GM18517 (cell line): ENCODE measurements around the gene PLXDC2.

ENCODE experiments used
- ATAC-seq: cut with Tn5 transposase; IDR thresholded peaks from one replicate; pipeline ENCODE4 v1.9.1; 2021; ENCODE audit warnings: mild to moderate bottlenecking, moderate library complexity; ENCODE audit not compliant: unreplicated experiment

PLXDC2 gene

DNA sequence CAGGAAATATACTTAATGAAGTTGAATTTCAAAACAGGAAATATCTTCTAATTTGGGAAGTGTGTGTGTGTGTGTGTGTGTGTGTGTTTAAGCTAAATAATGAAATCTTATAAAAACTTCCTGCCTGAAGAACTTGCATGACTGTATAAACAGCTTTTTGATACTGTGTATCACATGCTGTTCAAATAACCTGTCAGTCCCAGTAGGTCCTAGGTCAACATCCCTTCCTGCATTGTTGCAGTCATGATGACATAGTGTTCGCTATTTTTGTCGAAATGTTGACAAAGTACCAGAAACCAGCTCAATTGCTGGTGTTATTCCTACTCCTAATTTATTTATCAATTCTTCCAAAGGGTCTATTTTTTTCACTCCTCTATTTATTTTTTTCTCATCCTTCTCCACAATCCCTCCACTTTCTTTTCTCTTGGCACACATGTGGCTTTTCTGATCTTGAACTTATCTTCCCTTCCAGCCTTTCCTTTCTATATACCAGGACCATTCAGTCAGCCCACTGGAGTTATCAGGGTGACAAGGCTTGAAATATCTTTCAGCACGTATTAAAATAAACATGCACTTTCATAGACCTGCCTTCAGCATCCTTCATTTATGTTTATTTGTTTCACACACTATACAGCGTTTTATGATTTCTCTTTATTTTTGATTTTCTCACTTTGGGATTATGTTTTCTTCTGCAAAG lies 115.8 kb downstream of the PLXDC2 start:
- no peak for ATAC-seq

DNA sequence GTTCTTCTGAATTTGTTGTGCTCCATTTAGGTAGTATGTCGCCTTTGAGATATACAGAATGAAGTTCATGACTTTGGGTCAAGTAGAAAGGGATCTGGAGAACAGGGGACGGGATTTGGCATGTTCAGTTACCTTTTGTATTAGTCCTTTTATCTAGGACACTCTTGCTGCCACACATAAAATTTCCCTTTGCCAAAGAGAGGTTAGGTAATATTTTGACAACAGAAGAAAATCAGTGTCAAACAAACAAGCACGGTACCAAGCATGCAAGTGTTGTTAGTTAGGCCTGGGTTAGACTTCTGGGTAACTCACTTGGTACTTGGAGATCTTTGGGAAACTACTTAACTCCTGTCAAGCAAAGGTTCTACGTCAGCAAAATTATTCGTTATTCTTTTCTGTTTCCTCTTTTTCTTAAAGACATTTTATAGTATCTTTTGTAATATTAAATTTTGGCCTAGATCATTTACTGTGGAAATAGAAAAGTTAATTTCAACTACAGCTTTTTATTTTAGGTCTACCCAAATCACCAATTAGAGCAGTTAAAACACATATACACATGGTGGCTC lies 116.7 kb downstream of the PLXDC2 start:
- ATAC-seq = no peak

DNA sequence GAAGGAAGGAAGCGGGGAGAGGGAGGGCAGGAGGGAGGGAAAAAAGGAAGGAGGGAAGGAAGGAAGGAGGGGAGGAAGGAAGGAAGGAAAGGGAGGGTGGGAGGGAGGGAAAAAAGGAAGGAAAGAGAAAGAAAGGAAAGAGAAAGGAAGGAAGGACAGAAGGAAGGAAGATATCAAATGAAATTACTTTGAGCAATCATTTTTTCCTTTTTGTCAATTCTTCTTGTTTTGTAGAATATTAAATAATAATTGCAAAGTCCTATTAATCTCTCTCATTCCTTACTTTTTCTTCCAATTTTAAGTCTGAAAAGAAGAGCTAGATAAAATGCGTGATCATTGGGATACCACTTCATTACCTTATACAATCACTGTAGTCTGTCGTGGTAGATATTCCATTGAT lies 117.5 kb downstream of the PLXDC2 start:
- ATAC-seq = no peak

DNA sequence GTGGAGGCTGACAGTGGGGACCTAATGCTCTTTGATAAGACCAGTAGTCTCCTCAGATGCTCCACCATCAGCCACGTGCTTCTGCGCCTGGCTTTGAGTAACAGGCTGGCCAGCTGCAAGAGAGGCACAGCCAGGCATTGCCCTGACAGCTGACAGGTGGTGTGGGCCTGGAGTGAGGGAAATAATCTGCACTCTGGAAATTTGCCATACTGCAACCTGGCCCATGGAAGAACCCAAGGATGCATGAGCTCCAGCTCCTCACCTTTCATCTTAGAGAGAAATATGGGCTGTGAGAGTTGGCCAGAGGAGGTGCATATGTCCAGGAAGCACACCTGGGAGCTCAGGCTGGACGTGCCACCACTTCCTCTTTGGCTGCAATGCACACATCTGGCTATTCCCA lies 118.9 kb downstream of the PLXDC2 start:
- ATAC-seq = no peak

DNA sequence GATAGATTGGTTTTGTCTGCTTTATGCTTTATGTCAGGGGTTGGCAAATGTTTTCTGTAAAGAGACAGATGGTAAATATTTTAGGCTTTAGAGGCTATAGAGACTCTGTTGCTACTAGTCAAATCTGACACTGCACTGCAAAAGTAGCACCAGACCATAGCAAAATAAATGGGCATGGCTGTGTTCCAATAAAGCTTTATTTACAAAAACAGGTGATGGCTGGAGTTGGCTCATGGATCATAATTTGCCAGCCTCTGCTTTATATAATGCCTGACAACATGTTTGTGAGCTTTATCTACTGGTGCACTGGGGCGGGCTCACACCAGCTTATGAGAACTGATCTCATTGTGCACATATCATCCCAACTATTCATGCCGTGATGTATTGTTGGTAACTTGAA lies 120.1 kb downstream of the PLXDC2 start:
- no peak for ATAC-seq

DNA sequence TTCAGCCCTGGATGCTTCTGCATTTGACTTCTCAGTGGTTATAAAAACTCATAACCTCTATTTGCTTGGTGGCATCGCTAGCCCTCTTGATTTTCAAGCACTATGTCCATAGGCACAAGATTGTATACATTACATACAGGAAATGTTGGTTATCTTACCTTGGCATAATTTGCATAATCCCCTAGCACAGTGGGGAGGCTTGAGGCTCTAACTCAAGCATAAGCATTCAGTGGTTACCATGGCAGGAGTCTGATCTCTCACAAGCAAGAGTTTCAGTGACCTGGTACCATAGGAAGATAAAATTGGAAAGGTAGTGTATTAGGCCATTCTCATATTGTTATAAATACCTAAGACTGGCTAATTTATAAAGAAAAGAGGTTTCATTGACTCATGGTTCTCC lies 121.8 kb downstream of the PLXDC2 start:
- no peak for ATAC-seq

DNA sequence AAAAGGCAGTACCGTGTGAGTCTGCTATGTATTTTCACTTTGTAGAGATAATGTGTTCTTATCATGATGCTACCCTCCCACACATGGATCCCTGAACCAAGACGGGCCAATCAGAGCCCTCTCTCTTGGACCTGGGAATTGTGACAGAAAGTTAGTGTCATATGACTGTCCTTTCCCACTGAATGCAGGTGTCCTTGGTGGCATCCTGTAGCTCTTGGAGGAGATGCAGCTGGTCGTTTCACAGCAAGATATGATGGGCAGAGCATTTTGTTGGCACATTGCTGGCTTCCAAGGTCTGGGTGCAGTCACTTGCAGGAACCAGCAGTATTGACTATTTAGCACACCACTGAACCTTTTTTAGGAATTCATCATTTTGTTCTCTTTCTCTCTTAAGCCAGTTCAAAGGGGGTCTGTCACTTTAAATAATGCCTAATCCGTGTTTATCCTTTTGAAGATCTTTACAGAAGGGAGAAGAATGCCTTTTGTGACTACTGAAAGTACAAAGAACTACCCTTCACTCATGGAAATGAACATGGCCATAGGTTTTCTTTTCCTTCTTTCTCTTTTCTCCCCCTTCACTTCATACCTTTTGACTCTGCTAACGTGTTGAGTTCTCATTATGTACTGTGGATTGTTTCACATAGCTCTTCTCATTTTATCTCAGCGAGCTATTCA lies 125.1 kb downstream of the PLXDC2 start:
- ATAC-seq = no peak

DNA sequence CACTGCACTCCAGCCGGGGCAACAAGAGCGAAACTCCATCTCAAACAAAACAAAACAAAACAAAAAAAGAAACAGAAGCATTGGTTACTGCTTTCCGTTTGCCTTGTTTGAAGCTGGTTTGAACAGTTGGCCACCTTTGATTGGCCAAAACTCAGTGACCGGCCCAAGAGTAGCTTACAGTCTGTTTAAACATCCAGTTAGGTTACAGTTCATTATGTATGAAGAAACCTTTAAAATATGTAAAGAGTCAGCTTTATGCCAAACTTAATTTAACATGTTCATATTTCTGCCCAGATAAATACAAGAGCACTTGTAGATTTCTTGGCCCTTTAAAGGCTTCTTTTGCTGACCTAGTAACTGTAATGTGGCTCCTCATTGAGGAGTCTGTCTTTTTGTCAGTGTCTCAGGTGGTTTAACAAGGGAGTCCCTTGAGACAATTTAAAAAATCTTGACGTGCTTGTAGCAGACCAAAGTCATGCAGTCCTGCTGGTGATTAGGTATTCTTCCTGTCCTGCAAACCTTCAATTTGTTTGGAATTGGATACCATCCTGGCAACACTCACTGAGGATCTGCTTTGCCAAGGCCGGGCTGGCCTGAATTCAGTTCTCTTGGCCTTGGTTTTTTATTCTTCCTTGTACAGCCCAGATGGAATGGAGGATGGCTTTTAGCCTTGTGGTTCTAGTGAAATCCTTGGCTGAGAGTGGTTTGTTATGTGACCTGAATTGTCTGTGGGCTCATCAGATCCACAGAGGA lies 128.9 kb downstream of the PLXDC2 start:
- no peak for ATAC-seq

DNA sequence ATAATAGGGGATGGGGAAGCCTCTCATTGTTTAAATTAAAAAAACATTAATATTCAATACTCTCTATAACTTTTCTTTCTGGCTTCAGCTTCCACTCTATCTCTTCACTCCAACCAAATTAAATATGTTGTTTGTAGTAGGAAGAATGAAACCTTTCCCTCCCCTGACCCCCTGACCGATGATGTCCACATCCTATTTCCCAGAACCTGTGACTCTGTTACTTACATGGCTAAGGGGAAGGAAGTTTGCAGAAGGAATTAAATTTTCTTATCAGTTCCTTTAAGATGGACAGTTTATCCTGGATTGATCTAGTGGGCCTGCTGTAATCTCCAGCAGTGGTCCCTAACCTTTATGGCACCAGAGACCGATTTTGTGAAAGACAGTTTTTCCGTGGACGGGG lies 130.0 kb downstream of the PLXDC2 start:
- ATAC-seq = no peak

DNA sequence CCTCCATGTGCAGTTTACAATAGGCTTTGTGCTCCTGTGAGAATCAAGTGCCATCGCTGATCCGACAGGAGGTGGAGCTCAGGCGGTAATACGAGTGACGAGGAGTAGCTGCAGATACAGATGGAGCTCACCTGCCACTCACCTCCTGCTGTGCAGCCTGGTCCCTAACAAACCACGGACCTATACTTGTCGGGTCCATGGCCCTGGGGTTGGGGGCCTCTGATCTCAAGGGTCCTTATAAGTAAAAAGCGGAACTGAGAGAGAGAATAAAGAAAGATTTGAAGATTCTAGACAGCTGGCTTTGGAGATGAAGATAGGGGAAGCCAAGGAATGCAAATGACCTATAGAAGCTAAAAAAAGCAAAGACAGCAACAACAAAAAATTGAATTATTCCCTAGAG lies 130.6 kb downstream of the PLXDC2 start:
- ATAC-seq = no peak

DNA sequence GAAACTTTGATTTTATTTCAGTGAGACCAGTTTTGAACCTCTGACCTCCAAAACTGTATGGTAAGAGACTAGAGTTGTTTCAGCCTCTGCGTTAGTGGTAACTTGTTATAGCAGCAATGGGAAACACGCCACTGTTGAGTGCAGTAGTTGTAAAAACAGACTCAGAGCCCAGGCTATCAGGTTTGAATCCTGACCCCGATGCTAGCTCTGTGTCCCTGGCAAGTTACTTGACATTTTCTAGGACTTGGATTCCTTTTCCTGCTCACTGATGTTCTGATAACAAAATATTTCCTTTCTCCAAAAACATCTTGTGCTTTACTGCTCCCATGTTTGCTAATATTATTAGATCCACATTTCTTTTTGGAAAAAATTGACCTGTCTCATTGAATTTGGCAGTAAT lies 131.0 kb downstream of the PLXDC2 start:
- ATAC-seq = no peak

DNA sequence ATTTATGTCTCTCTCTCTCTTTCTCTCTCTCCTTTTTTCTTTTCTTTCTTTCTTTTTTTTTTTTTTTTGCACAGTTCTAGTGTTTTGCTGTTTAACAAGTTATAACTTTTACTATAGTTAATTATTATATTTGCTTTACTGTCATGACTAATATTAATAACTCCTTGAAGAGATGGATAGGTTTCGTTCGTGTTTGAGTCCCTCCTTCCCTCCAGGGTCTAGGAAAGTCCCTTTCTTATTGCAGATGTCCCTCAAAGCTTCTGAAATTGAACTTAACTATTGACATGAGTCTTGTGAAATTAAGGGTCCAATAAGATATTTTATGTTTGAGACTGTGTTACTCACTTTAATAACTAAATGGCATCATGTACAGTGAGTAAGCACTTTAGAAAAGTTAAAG lies 131.4 kb downstream of the PLXDC2 start:
- ATAC-seq = no peak

DNA sequence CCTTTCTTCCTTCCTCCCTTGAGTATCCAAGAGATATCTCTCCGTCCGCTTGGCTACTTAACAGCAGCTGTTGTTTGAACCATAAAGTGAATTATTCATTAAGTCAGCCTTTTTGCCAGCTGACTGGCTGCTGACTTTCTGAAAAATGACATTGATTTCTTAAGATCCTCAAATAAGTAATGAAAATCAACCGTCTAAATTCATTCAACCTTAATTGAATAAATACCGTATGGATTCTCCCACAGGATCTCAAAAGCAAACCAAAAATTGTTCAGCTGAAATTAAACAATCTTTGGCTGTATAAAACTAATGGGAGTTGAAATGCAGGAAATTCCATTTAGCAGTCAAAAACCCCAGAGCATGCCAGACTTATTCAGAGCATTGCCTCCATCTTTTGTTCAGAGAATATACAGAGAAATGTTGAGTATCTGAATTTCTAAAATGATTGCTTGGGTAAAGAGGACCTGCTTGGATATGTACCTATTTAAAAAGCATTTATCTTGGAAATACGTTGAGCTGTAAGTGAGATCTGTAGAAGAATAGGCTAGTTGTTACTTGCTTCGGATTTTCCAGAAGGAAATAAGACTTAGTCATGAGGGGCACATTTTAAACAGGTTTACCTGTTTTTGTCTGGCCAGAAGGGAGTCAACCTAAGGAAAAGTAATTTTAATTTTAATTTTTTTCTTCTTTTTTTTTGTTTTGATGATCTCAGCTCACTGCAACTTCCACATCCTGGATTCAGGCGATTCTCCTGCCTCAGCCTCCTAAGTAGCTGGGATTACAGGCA lies 136.2 kb downstream of the PLXDC2 start:
- ATAC-seq = no peak

DNA sequence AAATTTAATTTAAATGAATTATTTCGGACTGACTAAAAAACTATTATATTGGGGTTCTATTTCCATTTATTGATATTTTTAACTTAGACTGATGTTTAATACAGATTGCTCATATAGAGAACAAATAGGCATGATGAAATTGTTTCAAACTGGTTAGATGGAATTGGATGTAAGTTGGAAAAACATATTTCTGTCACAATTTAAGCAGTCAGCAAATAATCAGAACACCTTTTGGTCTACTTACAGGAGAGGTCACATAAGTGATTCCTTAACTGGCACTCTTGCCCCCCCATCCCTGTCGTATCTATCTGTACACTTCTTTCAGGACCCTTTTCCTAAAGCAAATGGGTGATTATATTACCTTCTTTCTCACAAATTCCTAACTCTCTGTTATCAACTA lies 138.4 kb downstream of the PLXDC2 start:
- ATAC-seq = no peak

DNA sequence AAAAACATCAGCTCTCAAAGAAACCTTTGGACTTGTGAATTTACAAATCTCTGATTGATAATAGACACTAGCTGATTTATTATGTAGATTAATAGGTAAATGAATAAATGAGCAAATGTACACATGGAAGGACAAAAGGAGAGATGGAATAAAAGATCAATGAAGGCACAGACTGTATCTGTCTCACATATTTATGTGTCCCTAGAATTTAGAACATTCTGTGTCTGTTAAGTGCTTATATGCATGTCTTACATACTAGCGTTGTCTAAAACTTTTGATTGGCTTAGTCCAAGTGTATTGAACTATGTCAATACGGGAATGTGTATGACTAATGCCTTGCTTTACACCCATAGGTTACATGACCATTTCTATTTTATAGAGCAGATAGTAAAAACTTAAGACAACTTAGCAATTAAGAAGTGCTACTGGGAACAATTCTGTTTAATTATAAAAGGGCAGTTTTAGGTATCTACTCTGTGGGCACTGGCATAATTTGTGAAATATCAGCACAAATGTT lies 140.3 kb downstream of the PLXDC2 start:
- ATAC-seq = no peak

DNA sequence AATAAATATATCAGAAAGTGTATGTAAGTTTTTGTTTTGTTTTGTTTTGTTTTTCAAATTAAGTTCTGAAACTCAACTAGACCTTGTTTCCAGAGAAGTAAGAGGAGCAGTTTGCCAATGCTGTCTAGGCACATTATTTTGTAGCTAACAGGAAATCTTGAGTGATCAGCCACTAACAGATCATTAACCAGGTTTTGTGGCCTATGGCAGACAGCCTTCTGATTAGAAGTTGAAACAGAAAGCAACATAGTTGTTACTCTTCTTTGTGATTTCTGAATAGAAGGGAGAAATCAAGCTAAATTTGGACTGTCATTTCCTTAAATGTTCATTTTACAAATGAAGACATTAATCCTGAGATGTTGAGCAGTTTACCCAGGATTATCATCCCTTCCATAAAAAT lies 142.6 kb downstream of the PLXDC2 start:
- peak; percentile 99 for ATAC-seq

DNA sequence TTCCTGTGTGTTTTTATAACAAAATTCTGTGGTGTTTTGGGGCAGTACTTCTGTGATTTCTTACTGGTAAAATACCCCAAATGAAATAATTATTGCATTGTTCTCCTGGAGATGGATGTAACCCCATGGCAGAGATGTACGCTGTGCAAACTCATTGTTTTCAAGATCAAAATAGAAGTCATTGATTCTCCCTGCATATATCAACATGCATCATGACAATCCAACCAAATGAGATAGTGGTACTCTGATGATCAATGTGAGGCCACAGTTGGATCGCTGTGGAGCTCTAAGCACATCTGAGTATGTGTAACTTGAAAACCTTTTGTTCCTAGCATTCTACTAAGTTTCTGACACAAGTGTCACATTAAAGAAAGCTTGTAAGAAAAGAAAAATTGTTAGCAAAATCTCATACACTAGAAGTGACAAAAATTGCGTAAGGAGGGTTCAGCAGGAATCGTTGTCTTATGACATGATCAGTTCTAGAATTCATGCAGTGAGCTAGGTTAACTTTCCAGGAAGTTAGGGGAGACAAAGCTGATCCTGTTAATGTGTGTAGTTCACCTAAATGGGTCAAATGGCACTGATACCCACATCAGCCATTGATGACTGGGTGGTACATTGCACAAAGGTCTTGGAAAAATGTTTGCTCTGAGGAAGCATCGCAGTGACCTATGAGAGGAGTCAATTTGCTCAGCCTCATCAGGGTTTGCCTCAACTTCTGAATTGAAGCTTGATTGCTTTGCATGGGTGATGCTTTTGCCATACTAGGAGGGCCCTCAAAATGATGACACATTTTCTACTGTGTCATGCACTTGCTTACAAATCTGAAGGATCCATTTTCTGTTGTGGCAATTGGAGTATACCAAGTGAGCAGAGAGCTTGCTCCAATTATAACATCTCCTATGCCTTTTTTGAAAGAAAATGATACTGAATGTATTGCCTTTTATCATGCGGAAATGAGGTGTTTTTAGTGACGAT lies 145.1 kb downstream of the PLXDC2 start:
- no peak for ATAC-seq

DNA sequence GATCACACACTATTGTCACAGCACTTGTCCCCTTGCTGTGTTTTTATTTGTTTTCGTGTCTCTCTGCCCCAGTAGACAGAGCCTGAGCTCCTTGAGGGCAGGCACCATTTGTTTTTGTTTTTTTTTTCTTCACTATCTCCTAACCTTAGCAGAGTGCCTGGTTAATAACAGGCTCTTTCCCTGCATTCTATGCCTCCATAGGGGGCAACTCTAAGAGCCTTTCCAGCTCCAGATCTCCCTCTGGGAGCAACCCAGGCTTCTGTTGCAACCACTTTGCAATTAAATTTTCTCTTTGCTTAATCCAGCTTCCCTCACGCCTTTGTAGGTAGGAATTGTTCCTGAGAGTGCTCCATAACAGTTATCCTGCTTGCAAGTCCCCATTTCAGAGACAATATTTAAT lies 148.4 kb downstream of the PLXDC2 start:
- no peak for ATAC-seq

DNA sequence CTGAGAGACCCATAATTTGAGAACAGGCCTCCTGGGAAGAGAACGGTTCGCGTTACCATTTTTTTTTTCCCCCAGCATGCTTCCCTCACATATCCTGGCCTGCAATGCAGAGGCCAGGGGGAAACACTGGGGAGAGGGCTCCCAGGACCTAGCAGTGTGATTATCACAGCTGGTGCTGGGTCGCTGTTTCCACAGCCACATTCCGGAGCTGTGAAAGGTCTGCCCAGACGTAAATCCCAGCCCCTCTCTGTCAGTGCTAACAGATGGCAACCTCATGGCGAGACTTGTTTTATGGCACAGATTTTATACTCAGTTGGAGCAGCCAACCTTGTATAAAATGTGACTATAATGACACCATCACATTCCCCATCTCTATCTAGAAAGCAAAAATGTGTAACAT lies 150.5 kb downstream of the PLXDC2 start:
- ATAC-seq = no peak

DNA sequence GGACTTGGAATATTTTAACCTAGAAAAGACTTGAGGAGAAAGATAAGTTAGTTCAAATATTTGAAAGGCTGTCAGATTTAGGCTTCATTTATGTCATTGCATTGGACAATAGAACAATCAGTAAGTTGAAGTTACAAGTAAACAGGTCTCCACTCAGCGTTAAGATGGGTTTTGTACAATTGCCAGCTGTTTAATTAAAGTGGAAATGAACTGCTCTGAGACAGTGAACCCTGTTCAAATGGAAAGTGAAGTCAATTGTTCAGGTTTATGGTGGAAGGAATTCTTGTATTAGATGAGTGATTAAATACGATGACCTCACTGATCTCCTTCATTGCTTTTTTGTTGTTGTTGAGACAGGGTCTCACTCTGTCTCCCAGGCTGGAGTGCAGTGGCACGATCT lies 151.7 kb downstream of the PLXDC2 start:
- ATAC-seq = no peak
